VCaP (cell line): ENCODE measurements around the gene AGBL3.
"Not testable (repeated sequence)": the region's sequence is repeated elsewhere in the genome, so short reads cannot be mapped to it uniquely, and the experiment has no call there.

ENCODE experiments used
- H3K27ac ChIP-seq: fragments of 450-650 bp; 2 replicates; pipeline ENCODE4 v1.5.1; 2017
- CTCF ChIP-seq: fragments of 450-650 bp; conservative IDR thresholded peaks from 2 replicates; pipeline ENCODE4 v1.5.1; 2017; ENCODE audit warnings: mild to moderate bottlenecking, moderate library complexity

The AGBL3 gene

GRCh38 chr7:135012229-135012628 is 25.9 kb downstream of the AGBL3 start:
- no peak for TF ChIP-seq CTCF

GRCh38 chr7:135023622-135024021 is 37.3 kb downstream of the AGBL3 start:
- TF ChIP-seq CTCF = no peak
- H3K27ac ChIP-seq = no peak overlapping the region

More at GRCh38 chr7:135012229-135012628, 25.9 kb downstream of the AGBL3 start:
- H3K27ac ChIP-seq = no peak overlapping the region

- no peak for TF ChIP-seq CTCF
These were observed 48.9 kb downstream of the AGBL3 start for GRCh38 chr7:135035252-135035651.

GRCh38 chr7:135067017-135067416 is 80.7 kb downstream of the AGBL3 start:
- H3K27ac ChIP-seq = not testable (repeated sequence)

More at GRCh38 chr7:135035252-135035651, 48.9 kb downstream of the AGBL3 start:
- no peak overlapping the region for H3K27ac ChIP-seq

GRCh38 chr7:135074096-135074495 is 87.8 kb downstream of the AGBL3 start:
- H3K27ac ChIP-seq = no peak overlapping the region
- TF ChIP-seq CTCF = no peak

GRCh38 chr7:135074531-135074930 is 88.2 kb downstream of the AGBL3 start:
- TF ChIP-seq CTCF = no peak
- H3K27ac ChIP-seq = no peak overlapping the region

- no peak overlapping the region for H3K27ac ChIP-seq
- no peak for TF ChIP-seq CTCF
These were observed 89.4 kb downstream of the AGBL3 start for GRCh38 chr7:135075716-135076115.

GRCh38 chr7:135076882-135077281 is 90.6 kb downstream of the AGBL3 start:
- no peak for TF ChIP-seq CTCF
- no peak overlapping the region for H3K27ac ChIP-seq
